ENCODE measurements around the gene MOCS1. TPM values are rescaled to one million over a fixed set of nuclear protein-coding genes. Genes with fewer than 3 reads are reported as not detected.

The MOCS1 gene
- total RNA-seq, 1 donor from 2014 or later: 0.20 TPM

- ATAC-seq (ENCODE audit: low read depth): no peak
- peaks cover 12% of the 10 kb centered on the region for H3K27me3 Mint-ChIP-seq
- no peak for DNase-seq
- ChIA-PET POLR2A (no interaction called here), CTCF (no interaction called here)
- no peak overlapping the region for H3K4me3 Mint-ChIP-seq
- intact Hi-C loops (cut with micrococcal nuclease): no loop called here
- no peak overlapping the region for H3K27ac Mint-ChIP-seq
- no peaks in the 10 kb centered on the region for H3K4me1 Mint-ChIP-seq
- TF ChIP-seq CTCF (IDR thresholded peaks at IDR 0.05): no peak
- no peaks in the 10 kb centered on the region for H3K36me3 Mint-ChIP-seq (ENCODE audit: low read depth)
- no peaks in the 10 kb centered on the region for H3K9me3 Mint-ChIP-seq
Observed at GRCh38 chr6:39882531-39882899, 51.7 kb downstream of the MOCS1 start.

GRCh38 chr6:39881851-39882530 is 52.3 kb downstream of the MOCS1 start:
- DNase-seq: no peak
- Mint-ChIP-seq H3K4me3 (no peak overlapping the region), H3K4me1 (no peaks in the 10 kb centered on the region), H3K27me3 (peaks cover 12% of the 10 kb centered on the region), H3K27ac (no peak overlapping the region), H3K9me3 (no peaks in the 10 kb centered on the region), H3K36me3 (ENCODE audit: low read depth) (no peaks in the 10 kb centered on the region)
- no peak for ATAC-seq (ENCODE audit: low read depth)
- intact Hi-C loops (cut with micrococcal nuclease): no loop called here
- POLR2A ChIA-PET: no interaction called here
- CTCF ChIA-PET: no interaction called here
- TF ChIP-seq CTCF (IDR thresholded peaks at IDR 0.05): no peak

- no peak for ATAC-seq (ENCODE audit: low read depth)
- Mint-ChIP-seq H3K4me3 (no peak overlapping the region), H3K27me3 (peaks cover under 1% of the 10 kb centered on the region), H3K9me3 (no peaks in the 10 kb centered on the region), H3K4me1 (no peaks in the 10 kb centered on the region), H3K27ac (no peak overlapping the region), H3K36me3 (ENCODE audit: low read depth) (no peaks in the 10 kb centered on the region)
- CTCF ChIA-PET: no interaction called here
- TF ChIP-seq CTCF (IDR thresholded peaks at IDR 0.05): no peak
- DNase-seq: no peak
- intact Hi-C loops (cut with micrococcal nuclease): no loop called here
- POLR2A ChIA-PET: no interaction called here
Observed at GRCh38 chr6:39880594-39880993, 53.7 kb downstream of the MOCS1 start.

GRCh38 chr6:39879535-39879934 is 54.7 kb downstream of the MOCS1 start:
- ATAC-seq (ENCODE audit: low read depth): no peak
- no peaks in the 10 kb centered on the region for H3K9me3 Mint-ChIP-seq
- no peak for TF ChIP-seq CTCF (IDR thresholded peaks at IDR 0.05)
- no peak overlapping the region for H3K27ac Mint-ChIP-seq
- no peaks in the 10 kb centered on the region for H3K4me1 Mint-ChIP-seq
- POLR2A ChIA-PET: no interaction called here
- CTCF ChIA-PET: no interaction called here
- DNase-seq: no peak
- intact Hi-C loops (cut with micrococcal nuclease): no loop called here
- no peaks in the 10 kb centered on the region for H3K27me3 Mint-ChIP-seq
- H3K4me3 Mint-ChIP-seq: no peak overlapping the region
- H3K36me3 Mint-ChIP-seq (ENCODE audit: low read depth): no peaks in the 10 kb centered on the region

GRCh38 chr6:39876826-39877225 is 57.4 kb downstream of the MOCS1 start:
- no peak for DNase-seq
- ChIA-PET POLR2A (no interaction called here), CTCF (no interaction called here)
- Mint-ChIP-seq H3K4me3 (no peak overlapping the region), H3K9me3 (no peaks in the 10 kb centered on the region), H3K27me3 (no peaks in the 10 kb centered on the region), H3K36me3 (ENCODE audit: low read depth) (no peaks in the 10 kb centered on the region), H3K4me1 (no peaks in the 10 kb centered on the region), H3K27ac (no peak overlapping the region)
- no peak for ATAC-seq (ENCODE audit: low read depth)
- intact Hi-C loops (cut with micrococcal nuclease): no loop called here
- TF ChIP-seq CTCF (IDR thresholded peaks at IDR 0.05): no peak
